Esophagus (tissue), 2 donors: ENCODE measurements around the gene MIA2. TPM values are rescaled to one million over a fixed set of nuclear protein-coding genes. Genes with fewer than 3 reads are reported as not detected.

Experiments used
- H3K27ac ChIP-seq, 2 donors: one replicate each; pipeline ENCODE4 v1.5.1; 2013; ENCODE audit warnings: low read depth in 2 of 2, mild to moderate bottlenecking in 2 of 2, inconsistent platforms in 1 of 2, low read length in 1 of 2, moderate library complexity in 1 of 2
- H3K27me3 ChIP-seq, 2 donors: one replicate each; pipeline ENCODE4 v1.6.1; 2013; ENCODE audit warnings: low read length in 2 of 2, control low read depth in 1 of 2, mild to moderate bottlenecking in 1 of 2; ENCODE audit not compliant: insufficient read depth in 2 of 2, control insufficient read depth in 1 of 2
- H3K36me3 ChIP-seq, 2 donors: one replicate each; pipeline ENCODE4 v1.6.1; 2013; ENCODE audit warnings: low read length in 1 of 2; ENCODE audit not compliant: control insufficient read depth in 2 of 2, insufficient read depth in 2 of 2
- H3K4me1 ChIP-seq, 2 donors: one replicate each; pipeline ENCODE4 v1.6.1; 2013; ENCODE audit warnings: low read length in 1 of 2; ENCODE audit not compliant: control insufficient read depth in 2 of 2, insufficient read depth in 2 of 2
- H3K4me3 ChIP-seq, 2 donors: one replicate each; pipeline ENCODE4 v1.5.1; 2013; ENCODE audit warnings: low read length in 2 of 2, mild to moderate bottlenecking in 2 of 2, low read depth in 1 of 2, moderate library complexity in 1 of 2
- H3K9me3 ChIP-seq, 2 donors: one replicate each; pipeline ENCODE4 v1.6.1; 2013; ENCODE audit warnings: mild to moderate bottlenecking in 2 of 2, low read depth in 1 of 2, low read length in 1 of 2, moderate library complexity in 1 of 2; ENCODE audit not compliant: control insufficient read depth in 2 of 2, insufficient read depth in 1 of 2
- WGBS, 2 donors: extraction: QIAGEN DNeasy Blood & Tissue Kit; methylation state at CpG; one replicate each; pipeline ENCODE4 v1.1.7; 2013; 5-methylcytosine and 5-hydroxymethylcytosine counted together
- polyA plus RNA-seq, 2 donors: library from polyadenylated mRNA; stranded (reverse); fragments of 200-250 nt; gene quantifications; one replicate each; pipeline ENCODE4 v1.2.3, GENCODE V29; 2013
- donor health status: healthy with polysubstance abuse.
- donor health status: Bipolar disorder and iron deficiency.

Gene MIA2
- polyA plus RNA-seq, 2 donors: 26.2 to 32.1 TPM

- no peak overlapping the region for H3K4me3 ChIP-seq
- H3K4me1 ChIP-seq: no peaks in the 10 kb centered on the region
- WGBS, 2 donors: 55 to 59% methylated on average over 4 of the region's 4 CpGs
- peaks cover 0 to 12% of the 10 kb centered on the region in 2 donors for H3K36me3 ChIP-seq
- H3K27me3 ChIP-seq: no peaks in the 10 kb centered on the region
- no peaks in the 10 kb centered on the region for H3K9me3 ChIP-seq
- no peak overlapping the region for H3K27ac ChIP-seq
Measured at GRCh38 chr14:39368261-39368959, 134.7 kb downstream of the MIA2 start.

GRCh38 chr14:39369029-39369428, 135.3 kb downstream of the MIA2 start:
- Histone ChIP-seq H3K4me3 (no peak overlapping the region), H3K4me1 (no peaks in the 10 kb centered on the region), H3K27ac (no peak overlapping the region), H3K36me3 (peaks cover 0 to 12% of the 10 kb centered on the region in 2 donors), H3K27me3 (no peaks in the 10 kb centered on the region), H3K9me3 (no peaks in the 10 kb centered on the region)
- WGBS, 2 donors: 87 to 96% methylated on average over 2 of the region's 2 CpGs

DNA sequence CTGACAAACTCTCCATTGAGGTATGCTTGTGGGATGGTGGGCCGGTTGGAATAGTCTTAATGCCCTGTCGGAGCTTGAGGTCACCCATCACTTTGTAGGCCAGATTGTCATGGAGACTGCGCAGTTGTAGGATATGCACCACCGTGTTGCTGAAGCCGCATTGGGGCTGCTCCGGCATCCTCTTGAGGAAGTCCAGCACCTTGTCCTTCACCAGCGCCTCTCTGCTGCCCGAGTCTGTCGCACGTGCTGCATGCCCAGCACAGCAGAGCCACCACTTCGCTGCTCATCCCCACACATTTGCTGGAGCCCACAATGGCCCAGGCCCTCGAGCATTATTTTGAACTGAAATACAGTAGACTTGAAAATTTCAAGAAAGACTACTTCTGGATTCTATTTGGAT, 136.7 kb downstream of the MIA2 start:
- H3K27me3 ChIP-seq: no peaks in the 10 kb centered on the region
- H3K4me3 ChIP-seq: no peak overlapping the region
- WGBS, 2 donors: 89 to 95% methylated on average over 12 of the region's 12 CpGs
- H3K4me1 ChIP-seq: no peaks in the 10 kb centered on the region
- no peaks in the 10 kb centered on the region for H3K9me3 ChIP-seq
- no peak overlapping the region for H3K27ac ChIP-seq
- peaks cover 0 to 12% of the 10 kb centered on the region in 2 donors for H3K36me3 ChIP-seq

- H3K9me3 ChIP-seq: no peaks in the 10 kb centered on the region
- H3K36me3 ChIP-seq: peaks cover 0 to 3% of the 10 kb centered on the region in 2 donors
- H3K27me3 ChIP-seq: no peaks in the 10 kb centered on the region
- H3K27ac ChIP-seq: no peak overlapping the region
- H3K4me3 ChIP-seq: no peak overlapping the region
- 90 to 96% methylated on average over 1 of the region's 1 CpG for WGBS, 2 donors
- H3K4me1 ChIP-seq: no peaks in the 10 kb centered on the region
Measured at GRCh38 chr14:39372656-39373055, 138.9 kb downstream of the MIA2 start.

GRCh38 chr14:39374851-39375250, 141.1 kb downstream of the MIA2 start:
- H3K27me3 ChIP-seq: no peaks in the 10 kb centered on the region
- no peaks in the 10 kb centered on the region for H3K9me3 ChIP-seq
- H3K27ac ChIP-seq: no peak overlapping the region
- no peaks in the 10 kb centered on the region for H3K4me1 ChIP-seq
- H3K4me3 ChIP-seq: no peak overlapping the region
- peaks cover 0 to 3% of the 10 kb centered on the region in 2 donors for H3K36me3 ChIP-seq

DNA sequence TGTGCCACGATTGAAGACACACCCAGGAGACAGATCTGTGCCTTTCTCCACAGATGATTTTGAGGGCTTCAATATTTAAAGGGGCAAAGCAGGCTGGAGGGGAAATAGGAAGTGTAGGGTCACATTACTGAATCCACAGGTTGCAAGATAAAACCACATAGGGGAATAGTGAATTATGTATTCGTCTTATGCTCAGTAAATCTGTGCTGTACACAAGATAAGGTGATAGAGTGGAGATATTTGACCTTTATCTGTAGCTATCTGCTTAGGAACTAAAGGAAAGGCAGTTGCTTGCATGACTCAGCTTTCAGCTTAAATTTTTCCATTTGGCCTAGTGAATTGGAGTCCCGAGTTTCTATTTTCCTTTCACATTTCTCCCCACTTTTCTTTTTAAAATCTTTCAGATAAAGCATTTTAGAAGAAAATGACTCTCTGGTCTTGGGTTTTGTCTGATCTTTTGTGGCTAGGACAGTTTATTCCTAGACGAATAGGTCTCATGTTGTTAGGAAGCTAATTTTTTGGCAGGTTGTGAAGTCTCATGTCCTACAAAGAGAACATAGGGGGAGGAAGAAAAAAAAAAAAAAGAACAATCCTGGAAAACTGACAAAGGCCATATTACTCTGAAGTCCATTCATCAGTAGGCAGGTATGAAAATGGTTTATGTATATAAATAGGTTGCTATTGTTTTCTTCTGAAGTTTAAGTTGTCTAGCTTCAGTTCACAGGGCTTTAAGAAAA, 143.1 kb downstream of the MIA2 start:
- H3K27ac ChIP-seq: no peak overlapping the region
- H3K4me1 ChIP-seq: no peaks in the 10 kb centered on the region
- 50 to 54% methylated on average over 4 of the region's 4 CpGs for WGBS, 2 donors
- no peaks in the 10 kb centered on the region for H3K9me3 ChIP-seq
- no peak overlapping the region for H3K4me3 ChIP-seq
- H3K27me3 ChIP-seq: no peaks in the 10 kb centered on the region
- H3K36me3 ChIP-seq: no peaks in the 10 kb centered on the region

DNA sequence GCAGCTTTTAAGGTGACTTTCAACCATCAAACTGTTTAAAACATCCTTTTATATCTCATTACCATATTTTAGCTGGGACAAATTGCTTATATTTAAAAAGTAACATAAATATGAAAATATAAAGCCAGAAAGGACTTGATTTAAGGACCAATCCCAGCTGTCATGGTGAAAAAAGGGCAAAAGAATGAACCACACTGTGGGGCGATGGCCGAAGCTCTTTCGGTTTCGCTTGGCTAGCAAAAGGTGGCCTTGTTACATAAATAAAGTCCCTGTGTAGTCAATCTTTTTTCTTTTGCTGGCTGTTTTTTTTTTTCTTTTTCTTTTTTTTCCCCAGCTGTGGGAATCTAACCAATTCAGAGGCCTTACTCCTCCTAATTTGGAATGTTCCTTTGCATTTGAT, 147.7 kb downstream of the MIA2 start:
- 90 to 95% methylated on average over 4 of the region's 4 CpGs for whole genome bisulfite sequencing, 2 donors
- Histone ChIP-seq H3K27ac (no peak overlapping the region), H3K4me3 (no peak overlapping the region), H3K36me3 (no peaks in the 10 kb centered on the region), H3K9me3 (no peaks in the 10 kb centered on the region), H3K27me3 (no peaks in the 10 kb centered on the region), H3K4me1 (no peaks in the 10 kb centered on the region)

- Histone ChIP-seq H3K4me3 (no peak overlapping the region), H3K27ac (no peak overlapping the region)
- 66 to 75% methylated on average over 3 of the region's 3 CpGs for WGBS, 2 donors
Measured at GRCh38 chr14:39382463-39382862, 148.7 kb downstream of the MIA2 start.

DNA sequence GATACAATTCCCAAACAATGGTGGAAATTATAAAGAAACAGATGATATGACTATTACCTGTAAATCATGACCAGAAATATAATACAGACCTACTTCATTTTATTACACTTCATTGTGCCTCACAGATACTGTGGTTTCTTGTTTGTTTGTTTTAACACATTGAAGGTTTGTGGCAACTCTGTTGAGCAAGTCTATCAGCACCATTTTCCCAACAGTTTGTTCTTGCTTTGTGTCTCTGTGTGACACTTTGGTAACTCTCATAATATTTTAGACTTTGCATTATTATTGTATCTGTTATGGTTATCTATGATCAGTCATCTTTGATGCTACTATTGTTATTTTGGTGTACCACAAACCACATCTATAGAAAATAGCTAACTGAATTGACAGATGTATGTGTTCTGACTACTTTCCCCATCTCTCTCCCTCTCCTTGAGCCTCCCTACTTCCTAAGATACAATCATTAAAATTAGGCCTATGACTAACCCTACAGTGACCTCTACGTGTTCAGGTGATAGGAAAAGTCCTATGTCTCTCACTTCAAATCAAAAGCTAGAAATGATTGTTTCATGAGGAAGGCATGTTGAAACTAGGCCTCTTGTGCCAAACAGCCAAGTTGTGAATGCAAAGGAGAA, 149.4 kb downstream of the MIA2 start:
- 73 to 74% methylated on average over 1 of the region's 1 CpG for WGBS, 2 donors
- Histone ChIP-seq H3K27me3 (no peaks in the 10 kb centered on the region), H3K36me3 (no peaks in the 10 kb centered on the region), H3K4me1 (no peaks in the 10 kb centered on the region), H3K4me3 (no peak overlapping the region), H3K9me3 (no peaks in the 10 kb centered on the region), H3K27ac (no peak overlapping the region)

More at GRCh38 chr14:39382463-39382862, 148.7 kb downstream of the MIA2 start:
- no peaks in the 10 kb centered on the region for H3K9me3 ChIP-seq
- H3K36me3 ChIP-seq: no peaks in the 10 kb centered on the region
- H3K27me3 ChIP-seq: no peaks in the 10 kb centered on the region
- no peaks in the 10 kb centered on the region for H3K4me1 ChIP-seq
